Kidney epithelial cell (primary cell): ENCODE measurements around the gene SCO2. TPM values are rescaled to one million over a fixed set of nuclear protein-coding genes. Genes with fewer than 3 reads are reported as not detected.

Experiments used
- DNase-seq: peaks from one replicate; pipeline ENCODE4 v3.0.0-alpha.2; 2010; ENCODE audit warnings: low read depth
- H3K27me3 ChIP-seq: 2 replicates; pipeline ENCODE4 v1.6.0; 2011; ENCODE audit warnings: low read length; ENCODE audit not compliant: control insufficient read depth, insufficient read depth
- H3K36me3 ChIP-seq: 2 replicates; pipeline ENCODE4 v1.5.1; 2011; ENCODE audit warnings: low read length; ENCODE audit not compliant: control insufficient read depth, insufficient read depth
- H3K4me3 ChIP-seq: 2 replicates; pipeline ENCODE4 v1.5.1; 2011; ENCODE audit warnings: low read depth, mild to moderate bottlenecking, control low read depth, low read length
- total RNA-seq: library from RNA; depleted of rRNA; stranded (reverse); fragments of >200 nt; gene quantifications from 2 replicates; pipeline ENCODE4 v1.2.3, GENCODE V29; 2015
- TF ChIP-seq, protein P1 (sequence below): IDR thresholded peaks from 2 replicates; pipeline ENCODE4 v1.5.1; 2011; ENCODE audit warnings: mild to moderate bottlenecking, moderate library complexity, low read length, control low read depth, inconsistent platforms; ENCODE audit not compliant: insufficient read depth, poor library complexity, severe bottlenecking

SCO2 gene
- total RNA-seq, 1 donor from 2014 or later = 5.7 TPM

DNA sequence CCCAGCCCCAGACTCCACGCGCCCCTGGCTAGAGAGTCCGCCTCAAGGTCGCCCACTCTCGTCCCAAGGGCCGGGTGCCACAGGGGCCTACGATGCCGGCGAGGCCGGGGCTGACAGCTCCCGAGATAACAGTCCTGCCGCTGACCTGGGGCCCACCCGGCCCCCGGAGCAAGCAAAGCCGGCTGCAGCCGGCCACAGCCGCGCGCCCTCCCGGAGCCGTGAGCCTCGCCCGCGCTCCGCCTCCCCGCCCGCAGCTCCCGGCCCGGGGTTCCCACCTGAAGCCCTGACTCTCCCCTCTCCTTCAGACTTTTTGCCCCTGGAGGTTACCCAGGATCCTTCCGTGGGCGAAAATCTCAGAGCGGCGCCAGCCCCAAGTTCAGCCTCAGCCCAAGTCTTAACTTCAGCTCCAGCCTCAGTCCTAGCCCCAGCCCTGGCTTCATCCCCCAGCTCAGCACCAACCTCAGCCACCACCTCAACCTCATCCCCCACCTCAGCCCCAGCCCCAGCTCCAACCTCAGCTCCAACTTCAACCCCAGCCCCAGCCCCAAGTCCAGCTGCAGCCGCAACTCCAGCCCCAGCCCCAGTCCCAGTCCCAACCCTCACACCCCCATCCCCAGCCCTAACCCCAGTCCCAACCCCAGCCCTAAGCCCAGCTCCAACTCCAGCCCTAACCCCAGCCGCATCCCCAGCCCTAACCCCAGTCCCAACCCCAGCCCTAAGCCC is 22.0 kb upstream of the SCO2 start:
- TF ChIP-seq, protein P1, sequence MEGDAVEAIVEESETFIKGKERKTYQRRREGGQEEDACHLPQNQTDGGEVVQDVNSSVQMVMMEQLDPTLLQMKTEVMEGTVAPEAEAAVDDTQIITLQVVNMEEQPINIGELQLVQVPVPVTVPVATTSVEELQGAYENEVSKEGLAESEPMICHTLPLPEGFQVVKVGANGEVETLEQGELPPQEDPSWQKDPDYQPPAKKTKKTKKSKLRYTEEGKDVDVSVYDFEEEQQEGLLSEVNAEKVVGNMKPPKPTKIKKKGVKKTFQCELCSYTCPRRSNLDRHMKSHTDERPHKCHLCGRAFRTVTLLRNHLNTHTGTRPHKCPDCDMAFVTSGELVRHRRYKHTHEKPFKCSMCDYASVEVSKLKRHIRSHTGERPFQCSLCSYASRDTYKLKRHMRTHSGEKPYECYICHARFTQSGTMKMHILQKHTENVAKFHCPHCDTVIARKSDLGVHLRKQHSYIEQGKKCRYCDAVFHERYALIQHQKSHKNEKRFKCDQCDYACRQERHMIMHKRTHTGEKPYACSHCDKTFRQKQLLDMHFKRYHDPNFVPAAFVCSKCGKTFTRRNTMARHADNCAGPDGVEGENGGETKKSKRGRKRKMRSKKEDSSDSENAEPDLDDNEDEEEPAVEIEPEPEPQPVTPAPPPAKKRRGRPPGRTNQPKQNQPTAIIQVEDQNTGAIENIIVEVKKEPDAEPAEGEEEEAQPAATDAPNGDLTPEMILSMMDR = no peak
- DNase-seq = no peak
- peaks cover 63% of the 10 kb centered on the region for H3K27me3 ChIP-seq
- H3K4me3 ChIP-seq = no peak overlapping the region
- H3K36me3 ChIP-seq = no peaks in the 10 kb centered on the region

DNA sequence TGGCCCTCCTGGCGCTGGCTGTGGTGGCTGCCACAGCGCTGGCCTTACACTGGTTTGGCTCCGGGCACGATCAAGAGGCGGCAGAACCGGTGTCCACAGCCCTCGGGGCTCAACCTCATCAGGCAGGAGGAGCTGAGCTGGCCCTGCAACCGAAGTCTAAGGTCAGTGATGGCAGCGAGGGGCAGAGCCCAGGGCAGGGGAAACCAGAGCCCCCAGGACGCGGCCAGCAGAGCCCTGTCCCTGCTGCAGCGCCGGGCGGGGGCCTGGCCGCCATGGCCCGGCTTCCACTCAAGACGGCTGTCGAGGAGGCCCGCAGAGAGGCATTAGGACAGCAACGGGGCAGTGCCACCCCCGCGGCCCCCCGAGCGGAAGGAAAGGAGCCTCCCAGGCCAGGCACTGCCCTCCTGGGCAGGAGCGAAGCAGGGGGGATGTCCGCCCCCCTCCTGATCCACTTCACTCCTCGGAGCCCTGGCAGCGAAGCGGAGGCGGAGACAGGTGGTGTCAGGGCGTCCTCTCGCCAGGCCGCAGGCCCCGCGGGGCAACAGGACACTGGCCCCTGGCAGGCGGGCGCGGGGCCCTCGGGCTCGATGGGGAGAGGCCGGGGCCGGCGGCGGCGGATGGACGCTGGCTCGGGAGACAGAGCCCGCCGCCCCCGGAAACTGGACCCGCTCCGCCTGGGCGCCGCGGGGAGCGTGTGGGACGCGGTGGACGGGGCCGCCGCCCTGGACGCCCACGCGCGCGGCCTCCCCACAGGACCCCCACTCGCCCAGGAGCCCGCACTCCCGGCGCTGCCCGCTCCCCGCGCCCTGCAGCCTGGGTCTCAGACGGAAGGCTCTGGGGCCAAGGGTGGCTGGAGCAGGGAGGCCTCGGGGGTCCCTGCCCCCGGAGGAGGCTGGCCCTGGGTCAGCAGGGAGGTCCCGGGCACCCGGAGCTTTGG is 21.2 kb upstream of the SCO2 start:
- peaks cover 61% of the 10 kb centered on the region for H3K27me3 ChIP-seq
- TF ChIP-seq, protein P1 = no peak
- no peak overlapping the region for H3K4me3 ChIP-seq
- H3K36me3 ChIP-seq = no peaks in the 10 kb centered on the region
- DNase-seq = no peak

DNA sequence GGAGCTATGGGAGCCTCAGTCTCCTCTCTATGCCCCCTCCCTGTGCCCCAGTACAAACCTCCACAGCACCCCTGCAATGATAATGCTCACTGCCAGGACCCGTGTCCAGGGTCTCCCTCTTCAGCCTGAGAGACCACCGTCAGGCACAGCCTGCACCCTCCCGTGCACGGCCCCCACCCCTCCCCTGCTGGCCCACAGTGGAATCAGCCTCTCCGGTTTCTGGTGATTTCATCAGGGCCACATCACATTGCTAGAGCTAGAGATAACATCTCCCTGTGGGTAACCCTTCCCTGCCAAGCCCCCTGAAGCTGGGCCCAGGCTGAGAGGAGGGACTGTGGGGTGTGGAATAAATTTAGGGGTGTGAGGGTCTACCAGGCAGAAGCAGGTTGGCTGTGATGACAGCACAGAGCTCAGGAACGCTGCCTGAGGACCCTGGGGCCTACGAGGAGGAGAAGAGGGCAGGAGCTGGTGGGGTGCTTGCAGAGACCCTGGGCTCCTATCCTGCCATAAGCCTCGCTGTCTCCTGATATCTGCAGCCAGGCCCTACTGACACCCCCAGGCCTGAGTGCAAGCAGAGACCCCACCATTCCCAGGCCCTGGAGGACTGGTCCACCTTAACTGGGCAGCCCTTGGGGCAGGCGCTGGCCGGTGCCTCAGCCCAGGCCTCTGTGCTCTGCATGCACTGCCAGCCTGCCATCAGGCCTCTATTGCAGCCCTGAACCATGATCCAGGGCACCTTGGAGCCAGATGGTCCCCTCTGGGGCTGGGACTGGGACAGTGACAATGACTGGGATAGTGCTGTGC is 20.3 kb upstream of the SCO2 start, which contains the start of gene KLHDC7B:
Gene KLHDC7B, plus strand, starts transcription at position 378 of the 804 bp plus-strand sequence. Its CDS starts 345 bp downstream, at position 723.
- H3K4me3 ChIP-seq = no peak within 1 kb of the TSS
- peaks cover 55% of the 10 kb centered on the region for H3K27me3 ChIP-seq
- no peak for DNase-seq
- TF ChIP-seq, protein P1 = no peak
- no peaks in the 10 kb centered on the region for H3K36me3 ChIP-seq

DNA sequence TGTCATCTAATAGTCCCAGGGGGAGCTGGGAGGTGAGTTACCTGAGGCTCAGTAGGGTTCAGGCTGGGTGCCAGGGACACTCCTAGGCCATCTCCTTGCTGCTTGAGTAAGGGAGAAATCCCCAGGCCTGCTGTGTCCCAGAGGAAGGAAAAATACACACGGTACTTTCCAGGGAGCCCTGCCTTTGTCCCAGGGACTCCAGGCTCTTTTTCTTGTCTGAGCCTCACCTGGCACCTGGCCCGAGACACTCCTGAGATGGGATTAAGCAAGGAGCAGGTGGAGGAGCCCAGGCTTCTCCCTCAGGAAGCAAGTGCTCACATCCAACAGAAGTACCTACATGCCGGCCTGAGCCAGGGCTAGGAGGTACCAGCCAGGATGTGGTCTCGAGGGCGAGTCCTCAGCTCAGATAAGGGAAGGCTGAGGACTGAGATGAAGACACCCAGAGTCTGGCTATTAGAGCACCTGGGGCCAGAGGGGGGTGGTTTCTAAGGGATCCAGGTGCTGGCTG is 19.4 kb upstream of the SCO2 start:
- no peak for DNase-seq
- TF ChIP-seq, protein P1 = no peak
- no peak overlapping the region for H3K4me3 ChIP-seq
- peaks cover 49% of the 10 kb centered on the region for H3K27me3 ChIP-seq
- H3K36me3 ChIP-seq = no peaks in the 10 kb centered on the region

DNA sequence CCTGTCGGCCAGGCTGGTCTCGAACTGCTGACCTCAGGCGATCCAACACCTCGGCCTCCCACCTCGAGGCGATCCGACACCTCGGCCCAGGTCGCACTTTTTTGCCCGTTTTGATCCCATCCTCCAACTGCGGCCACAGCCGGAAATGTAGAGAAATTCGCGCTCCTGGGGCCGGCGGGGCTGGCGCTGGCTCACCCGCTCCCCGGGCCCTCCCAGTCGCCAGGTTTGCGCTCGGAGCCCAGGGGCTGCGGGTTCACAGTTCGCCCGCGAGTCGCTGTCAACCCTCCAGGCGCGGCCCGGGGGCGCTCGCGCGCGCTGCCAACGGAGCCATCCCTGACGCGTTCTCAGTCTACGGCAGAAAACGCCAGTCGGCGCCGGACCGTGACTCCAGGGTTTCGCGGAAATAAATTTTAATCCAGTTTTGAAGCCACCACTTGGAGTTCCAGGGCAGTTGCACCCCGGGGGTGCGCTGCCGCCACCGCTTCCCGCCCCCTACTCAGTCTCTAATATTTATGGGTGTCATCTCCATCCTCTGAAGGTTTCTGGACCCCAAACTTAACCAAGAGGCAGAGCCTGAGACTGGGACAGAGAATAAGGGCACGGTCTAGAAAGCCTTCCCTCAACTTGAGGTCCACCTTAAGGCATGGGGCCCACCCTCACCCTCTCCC is 18.8 kb upstream of the SCO2 start:
- no peak for DNase-seq
- Histone ChIP-seq H3K36me3 (no peaks in the 10 kb centered on the region), H3K4me3 (no peak overlapping the region), H3K27me3 (peaks cover 44% of the 10 kb centered on the region)
- TF ChIP-seq, protein P1 = peak; percentile 71
